Anterior cingulate cortex (tissue), 58 donors: ENCODE measurements around the gene TRIM31.
"Not testable (repeated sequence)": the region's sequence is repeated elsewhere in the genome, so short reads cannot be mapped to it uniquely, and the experiment has no call there.

Source experiments
- DNase-seq, 58 donors: peaks; one replicate each; lab custom pipeline; 2025; lab: John Stamatoyannopoulos, UW

Gene TRIM31

DNA sequence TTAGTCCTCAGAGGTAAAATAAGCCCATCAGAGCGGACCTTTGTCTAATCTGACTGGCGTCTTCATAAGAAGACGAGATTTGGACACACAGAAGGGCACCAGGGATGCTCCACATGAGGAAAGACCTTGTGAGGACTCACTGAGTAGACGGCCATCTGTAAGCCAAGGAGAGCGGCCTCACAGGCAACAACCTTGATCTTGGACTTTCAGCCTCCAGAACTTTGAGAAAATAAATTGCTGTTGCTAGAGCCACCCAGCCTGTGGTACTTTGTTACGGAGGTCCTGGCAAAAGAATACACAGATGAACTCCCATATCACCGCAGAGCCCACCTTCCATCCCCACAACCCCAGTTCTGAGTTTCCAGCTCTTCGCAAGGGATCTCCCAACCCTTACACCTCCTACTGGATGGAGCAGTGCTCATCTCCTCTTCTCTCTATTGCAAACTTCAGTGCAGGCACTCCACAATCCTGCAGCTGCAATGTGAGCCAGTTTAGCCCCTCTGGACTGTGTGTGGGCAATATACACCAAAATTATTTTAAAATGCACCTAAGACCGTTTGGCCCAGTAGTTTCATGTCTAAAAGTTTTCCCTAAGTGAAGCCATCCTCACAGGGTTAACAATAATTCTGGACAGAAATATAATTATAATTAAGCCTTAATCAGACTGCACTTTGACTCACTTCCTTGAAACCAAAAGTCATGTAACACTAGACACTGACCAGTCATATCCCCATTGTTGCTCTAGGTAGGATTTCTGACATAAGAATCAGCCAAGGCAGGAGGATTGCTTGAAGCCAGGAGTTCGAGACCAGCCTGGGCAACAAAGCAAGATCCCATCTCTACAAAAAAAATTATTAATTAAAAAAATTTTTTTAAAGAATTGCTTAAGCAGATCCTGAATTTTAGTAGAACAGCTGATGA lies 8.8 kb upstream of the TRIM31 start:
- DNase-seq = no peak

DNA sequence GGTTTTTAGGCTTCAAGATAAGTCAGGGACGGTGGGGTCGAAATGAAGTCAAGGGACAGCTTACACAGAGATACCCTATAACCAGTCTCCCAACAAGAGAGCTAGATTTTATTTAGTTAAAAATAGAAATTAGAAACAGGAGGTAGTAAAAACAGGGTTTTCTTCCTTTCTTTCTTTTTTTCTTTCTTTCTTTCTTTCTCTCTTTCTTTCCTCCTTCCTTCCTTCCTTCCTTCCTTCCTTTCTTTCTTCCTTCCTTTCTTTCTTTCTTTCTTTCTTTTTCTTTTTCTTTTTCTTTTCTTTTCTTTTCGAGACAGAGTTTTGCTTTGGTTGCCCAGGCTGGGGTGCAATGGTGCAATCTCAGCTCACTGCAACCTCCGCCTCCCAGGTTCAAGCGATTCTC lies 5.8 kb upstream of the TRIM31 start:
- not testable (repeated sequence) for DNase-seq

DNA sequence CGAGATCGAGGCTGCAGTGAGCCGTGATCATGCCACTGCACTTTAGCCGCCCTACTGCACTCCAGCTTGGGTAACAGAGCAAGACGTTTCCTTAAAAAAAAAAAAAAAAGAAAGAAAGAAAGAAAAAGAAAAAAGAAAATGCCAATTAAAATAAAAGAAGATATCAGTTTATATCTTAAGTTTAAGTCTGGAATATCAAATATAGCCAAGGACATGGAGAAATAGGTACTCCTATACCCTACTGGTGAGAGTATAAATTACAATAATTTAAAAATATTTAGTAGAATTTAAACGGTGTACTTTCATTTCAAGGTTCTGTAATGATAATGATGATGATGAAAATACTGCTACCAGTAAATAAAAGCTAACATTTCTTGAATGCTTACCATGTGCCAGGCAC lies 3.8 kb upstream of the TRIM31 start:
- DNase-seq = no peak

DNA sequence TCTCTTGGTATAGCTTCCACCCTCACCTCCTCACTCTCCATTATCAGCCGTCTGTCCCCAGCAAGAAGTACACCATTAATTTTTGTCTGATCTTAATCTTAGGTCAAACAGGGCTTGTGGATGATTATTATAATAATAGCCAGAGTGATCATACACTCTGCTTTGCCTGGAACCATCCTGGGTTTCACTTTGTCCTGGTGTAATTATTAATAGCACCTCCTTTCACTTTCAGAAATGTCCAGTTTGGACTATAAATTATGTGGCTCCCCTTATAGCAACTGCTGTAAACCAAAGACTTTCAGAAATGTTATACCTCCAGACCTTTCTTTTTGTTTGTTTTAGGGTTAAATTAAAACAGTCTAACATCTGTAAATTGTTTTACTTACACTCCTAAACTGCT lies 951 bp upstream of the TRIM31 start:
- DNase-seq = no peak

DNA sequence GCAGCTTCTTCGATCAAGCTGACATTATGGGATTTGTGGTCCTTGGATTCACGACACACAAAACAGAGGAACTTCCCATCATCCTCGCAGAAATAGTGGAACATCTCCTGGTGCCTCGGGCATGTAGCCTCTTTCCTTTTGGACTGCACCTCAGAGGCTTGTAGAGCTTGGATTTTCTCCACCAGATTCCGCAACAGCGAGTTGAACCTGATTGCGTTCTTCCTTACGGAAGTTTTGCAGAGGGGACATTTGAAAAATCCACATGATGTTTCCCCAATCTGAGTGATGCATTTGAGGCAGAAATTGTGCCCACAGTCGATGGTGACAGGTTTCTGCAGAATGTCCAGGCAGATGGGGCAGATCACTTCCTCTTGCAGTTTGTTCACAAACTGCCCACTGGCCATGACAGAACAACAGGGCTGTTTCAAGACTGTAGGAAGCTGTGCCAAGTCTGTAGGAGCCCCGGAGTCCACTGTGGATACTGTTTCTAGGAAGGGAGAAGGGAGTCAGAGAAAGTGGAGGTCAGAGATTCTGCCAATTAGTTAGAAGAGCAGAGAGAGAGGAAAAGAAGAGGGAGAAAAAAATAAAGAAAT lies 392 bp downstream of the TRIM31 start:
- DNase-seq = no peak

DNA sequence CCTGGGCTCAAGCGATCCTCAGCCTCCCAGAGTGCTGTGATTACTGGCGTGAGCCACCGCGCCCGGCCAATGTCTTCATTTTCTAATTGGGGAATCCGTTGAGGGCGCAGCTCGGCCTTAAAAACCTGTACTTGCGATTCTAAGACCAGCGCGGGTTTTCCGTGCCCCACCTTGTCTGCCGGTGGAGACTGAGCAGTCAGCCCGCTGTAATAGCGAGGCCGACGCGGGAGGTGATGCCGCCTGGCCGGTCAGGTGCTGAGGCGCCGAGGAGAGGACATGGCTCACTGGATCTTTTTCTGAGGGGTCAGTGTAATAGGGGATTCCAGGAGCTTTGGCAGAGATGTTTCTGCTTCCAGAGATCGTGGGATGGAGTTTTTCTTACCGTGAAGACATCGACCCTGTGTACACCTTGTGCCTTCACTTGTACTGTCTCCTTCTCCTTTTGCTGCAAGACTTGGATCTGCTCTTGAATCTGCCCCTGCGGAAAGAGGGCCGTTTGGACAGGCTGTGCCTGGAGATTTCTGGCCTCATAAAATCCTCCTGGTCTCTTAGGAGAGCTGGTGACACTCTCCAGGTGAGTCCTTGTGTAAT lies 1.5 kb downstream of the TRIM31 start:
- DNase-seq = no peak

DNA sequence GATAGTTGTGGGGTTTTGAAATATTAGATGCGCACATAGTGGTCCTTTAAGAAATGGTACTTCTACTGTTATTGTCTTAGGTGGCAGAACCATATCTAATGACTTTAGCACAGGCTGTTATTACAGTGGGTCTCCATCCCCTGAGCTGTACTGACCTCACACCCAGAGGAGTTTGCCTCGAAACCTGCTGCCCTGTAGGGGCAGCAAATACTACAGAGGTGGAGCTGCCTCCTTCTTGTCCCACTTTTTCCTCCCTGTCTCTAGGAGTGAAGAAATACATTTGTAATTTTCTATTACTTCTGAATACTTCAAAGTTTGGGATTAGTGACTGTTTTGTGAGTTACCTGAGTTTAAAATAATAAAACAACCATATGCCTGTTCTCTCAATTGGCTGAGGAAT lies 8.2 kb downstream of the TRIM31 start:
- no peak for DNase-seq

DNA sequence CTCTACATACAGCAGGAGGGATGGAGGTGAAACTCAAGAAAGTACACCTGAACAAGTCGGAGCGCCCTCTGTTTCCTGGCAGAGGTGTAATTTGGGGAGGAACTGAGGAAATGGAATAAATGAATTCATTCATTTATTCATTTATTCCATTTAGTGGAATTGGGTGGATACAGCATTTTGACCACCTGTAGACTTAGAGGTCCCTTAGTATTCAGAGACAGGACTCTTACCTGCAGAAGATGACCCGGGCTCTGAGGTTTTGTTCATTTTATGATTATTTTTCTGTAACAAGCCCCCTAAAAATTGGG lies 9.1 kb downstream of the TRIM31 start:
- no peak for DNase-seq

DNA sequence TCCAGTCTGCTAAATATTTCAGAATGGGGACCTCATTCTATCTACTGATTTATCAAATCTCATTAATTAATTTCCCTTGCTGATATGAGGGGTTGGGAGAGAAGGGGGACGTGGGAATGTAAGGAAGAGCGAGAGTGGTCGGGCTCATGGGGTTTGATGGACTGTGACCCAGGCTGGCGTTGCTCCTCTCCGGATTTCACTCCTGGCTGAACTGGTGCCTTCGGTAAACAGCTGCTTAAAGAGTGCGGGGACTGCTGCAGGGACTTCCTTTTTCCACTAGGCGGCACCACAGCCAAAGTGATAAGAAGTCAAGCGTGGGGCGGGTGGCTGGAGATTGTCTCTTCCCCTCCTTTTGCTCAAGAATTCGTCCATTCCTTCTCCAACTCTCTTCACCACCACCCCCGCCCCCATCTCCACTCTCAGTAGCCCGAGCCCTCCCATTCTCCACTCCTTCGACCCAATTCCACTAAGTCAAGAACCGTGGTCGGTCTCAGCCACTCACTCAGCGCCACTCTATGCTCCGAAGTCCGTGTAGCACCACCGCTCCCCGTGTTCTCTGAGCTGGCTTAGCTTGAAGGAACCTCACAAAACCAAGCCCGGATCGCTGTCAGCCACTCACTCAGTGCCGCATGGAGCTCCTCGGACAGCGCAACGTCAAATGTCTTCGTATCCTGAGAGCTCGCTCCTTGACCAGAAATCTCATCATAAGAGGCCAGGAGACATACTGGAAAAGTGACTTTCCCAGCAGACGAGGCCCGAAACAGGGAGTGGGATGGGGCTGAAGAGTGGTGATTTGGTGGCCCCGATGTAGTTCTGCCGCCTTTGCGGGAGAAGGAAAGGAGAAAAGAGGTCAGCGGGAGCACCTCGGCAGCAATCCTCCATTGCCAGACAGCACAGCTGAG lies 9.7 kb downstream of the TRIM31 start:
- peak in 54 of 58 donors; percentile 5 to 81 (median 56) for DNase-seq

DNA sequence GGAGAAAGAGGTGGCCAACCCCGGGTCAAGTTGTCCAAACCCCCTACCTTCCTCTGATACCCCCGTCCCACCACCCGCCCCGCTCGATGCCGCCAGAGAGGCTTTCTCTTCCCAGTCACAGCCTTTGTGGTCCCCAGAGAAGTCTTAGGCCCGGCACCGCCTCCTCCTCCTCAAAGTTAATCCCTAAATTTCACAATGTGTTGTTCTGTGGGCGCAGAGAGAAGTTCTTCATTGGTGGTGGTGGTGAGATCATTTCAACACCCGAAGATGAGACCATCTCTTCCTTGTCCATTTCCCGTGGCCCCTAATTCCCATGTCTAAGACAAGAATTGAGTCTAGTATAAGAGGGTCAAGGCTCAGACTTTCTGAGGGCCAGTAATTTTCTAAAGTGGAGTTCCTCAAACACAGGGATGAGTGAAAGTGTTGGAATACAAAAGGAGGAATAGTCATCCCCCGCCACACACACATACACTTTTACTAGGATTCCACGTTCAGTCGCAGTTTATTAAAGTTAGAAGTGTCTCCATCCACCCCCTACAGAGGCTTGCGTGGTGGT lies 10.4 kb downstream of the TRIM31 start:
- DNase-seq = no peak

DNA sequence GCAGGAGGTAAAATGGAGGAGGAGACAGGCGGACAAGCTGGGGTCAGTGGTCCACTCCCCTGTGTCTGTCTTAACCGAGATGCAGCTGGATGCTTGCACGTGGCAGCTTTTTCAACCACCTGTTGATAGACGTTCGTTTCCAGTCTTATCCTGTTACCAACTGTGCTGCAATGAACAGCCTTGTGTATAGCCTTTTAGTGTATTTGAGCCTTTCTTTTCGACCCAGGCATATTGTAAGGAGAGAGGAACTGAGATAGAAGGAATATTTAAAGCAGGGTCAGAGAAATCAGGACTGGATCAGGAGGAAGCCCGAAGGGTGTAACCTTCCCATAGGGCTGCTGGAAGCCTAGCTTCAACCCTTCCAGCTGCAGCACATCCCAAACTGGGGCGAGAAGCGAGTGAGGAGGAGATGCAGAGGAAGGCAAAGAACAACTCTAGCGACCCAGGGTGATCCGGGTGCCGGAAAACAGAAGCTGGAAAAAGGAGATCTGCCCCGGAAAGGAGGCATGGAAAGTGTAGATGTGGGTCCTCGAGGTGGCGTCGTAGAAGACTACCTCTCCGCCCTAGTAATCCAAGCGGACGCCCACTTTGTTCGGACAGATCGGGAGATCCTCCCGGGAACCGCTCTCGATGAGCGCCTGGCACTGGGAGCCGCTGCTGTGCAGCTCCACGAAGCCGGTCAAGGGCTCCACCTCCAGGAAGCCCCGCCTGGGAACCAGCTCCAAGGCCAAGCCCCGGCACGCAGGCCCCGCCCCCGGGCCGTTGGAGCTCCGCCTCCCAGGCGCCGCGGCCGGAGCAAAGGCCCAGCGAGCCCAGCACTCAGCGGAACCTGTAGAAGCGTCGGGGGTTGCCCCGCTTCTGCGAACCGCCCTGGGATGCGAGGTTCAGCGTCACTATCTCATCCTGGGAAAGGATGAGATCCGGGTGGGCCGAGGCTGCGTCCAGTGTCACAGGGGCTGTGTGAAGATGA lies 11.2 kb downstream of the TRIM31 start:
- peak in 56 of 58 donors; percentile 12 to 90 (median 66) for DNase-seq

DNA sequence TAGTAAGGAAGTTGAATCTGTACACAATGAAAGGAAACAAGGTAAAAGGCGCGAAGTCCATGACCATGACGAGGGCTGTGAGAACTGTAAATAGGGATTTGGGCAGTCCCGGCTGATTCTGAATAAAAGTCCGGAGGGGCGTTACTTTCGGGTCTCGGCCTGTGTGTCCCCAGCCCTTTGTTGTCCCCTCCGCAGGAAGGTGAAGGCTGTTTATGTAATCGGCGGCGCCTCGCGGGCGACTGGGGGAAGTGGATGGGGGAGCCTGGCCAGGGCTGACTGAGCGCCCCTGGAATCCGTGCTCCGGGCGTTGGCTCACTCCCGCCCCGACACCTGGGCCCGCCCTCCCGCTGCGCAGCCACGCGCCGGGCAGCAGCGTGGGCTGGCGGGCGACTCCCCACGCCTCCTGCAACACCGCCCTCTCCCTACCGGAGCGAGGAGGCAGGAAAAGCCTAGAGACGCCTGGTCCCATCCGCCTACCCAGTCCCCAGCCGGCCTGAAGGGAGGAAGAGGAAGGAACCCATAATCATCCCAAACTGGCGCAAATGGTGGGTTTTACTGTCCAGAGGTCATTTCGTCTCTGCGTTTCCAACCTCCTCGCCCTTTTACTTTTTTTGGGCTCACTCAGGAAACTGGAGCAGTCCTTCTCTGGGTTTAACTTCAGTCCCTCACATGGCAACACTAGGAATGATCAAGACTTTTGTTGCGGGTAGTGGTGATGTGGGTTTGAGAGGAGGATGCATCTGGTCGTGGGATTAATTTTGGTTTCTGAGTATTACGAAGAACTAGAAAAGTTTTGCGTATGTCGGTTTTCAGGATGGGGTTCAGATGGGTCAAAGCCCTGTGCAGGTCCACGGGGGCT lies 12.1 kb downstream of the TRIM31 start:
- peak in 1 of 58 donors; percentile 9 for DNase-seq

DNA sequence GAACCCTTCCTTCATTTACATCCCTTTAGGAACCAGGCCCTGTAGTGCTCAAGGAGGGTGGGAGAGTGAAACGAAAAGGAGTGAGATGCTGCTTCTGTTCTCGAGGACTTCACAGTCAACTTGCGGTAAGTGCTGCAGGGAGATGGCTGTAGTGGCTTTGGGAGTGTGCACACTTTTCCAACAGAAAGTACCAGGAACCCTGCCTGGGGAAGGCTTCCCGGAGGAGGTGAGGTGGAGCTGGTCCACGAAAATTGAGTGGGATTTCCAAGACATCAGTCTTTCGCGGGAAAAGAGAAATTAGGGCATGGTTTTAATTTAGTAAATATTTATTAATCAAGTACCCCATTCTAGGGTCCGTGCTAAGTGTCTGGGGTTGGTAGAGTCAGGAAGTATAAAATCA lies 12.7 kb downstream of the TRIM31 start:
- DNase-seq = no peak

DNA sequence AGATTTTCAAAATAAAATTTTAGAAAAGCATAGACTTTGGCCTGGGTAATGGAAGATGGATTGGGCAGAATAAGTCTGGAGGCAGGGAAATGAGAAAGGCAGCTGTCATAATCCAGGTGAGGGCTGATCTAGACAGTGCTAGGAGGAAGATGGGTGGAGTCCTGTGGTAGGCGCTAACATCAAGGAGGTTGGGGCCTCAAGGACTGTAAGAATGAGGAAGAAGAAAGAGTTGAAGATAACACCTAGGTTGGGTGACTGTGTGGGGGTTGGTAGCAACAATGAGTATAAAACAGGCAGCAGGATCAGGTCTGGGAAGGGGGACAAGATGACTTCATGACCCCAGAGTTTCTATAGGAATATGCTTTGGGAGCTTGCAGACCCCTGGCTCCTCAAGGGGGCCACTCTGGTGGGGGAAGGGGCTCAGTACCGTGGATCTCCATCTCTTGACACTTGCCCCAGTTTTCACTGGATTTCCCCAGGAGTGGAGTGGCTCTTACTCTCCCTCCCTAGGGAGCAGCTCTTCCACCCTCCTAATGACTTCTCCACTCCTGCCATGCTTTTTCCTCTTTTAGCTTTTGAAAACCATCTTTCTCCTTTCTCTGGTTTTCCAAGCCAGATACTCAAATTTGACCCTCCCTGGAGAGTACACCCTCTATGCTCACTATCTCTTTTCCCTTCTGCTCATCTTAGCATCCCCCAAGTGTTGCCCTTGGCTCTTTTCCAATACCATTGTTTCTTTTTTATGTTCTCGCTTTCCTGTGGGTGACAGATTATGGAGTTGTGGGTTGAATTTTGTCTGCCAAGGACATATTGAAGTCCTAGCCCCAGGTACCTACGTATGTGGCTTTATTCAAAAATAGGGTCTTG lies 14.8 kb downstream of the TRIM31 start:
- DNase-seq = no peak

DNA sequence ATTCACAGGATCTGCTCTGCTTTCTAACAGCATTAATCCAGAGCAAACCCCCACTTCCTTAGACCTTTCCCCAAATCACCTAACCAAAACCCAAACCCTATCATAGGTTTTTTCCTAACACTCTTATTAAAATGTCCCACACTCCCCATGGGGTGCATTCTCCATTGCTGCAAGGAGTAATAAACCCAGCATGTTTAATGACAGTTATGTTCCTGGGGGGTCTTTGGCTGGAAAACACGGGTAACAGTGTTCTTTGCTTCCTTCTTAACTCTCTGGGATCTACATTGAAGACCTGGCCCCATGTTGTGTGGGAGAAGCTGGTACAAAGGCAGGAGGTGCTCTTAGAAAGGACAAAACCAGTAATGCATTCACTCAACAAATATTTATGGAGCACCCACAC lies 16.1 kb downstream of the TRIM31 start:
- DNase-seq = no peak

DNA sequence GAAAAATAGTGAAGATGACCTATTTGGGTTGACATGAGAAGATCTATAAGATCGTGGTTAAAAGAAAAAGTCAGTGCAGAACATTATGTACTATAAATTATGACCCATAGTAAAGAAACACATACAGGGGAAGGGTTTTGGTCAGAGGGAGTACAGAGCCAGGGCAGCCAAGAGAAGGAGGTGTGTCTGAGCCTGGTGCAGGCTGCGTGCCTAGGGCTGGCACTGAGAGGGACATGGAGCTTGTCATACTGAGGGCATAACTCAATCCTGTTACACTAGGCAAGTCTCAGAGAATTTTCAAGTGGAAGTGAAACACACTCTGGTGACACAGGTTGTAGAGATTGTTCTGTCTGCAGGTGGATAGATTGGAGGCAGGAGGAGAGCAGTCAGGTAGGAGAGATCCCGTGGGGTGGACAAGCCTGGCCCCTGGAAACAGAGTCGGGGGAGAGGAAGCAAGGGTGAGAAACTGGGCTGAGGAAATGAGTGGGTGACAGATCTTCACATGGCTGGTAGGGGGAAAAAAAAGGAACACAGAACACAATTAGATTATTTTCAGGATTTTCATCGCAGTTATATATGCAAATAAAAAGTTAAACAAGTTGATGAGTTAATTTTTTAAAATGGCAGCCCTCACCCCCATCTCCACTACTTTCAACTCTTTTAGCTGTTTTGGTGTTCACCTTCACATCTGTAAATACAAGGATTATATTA lies 18.8 kb downstream of the TRIM31 start:
- no peak for DNase-seq
